GM12874 (cell line): ENCODE results near the gene ABHD12B.

ENCODE experiments used
- TF ChIP-seq, protein P1 (sequence below): IDR thresholded peaks from 2 replicates; pipeline ENCODE4 v1.5.1; 2011; ENCODE audit warnings: low read depth, mild to moderate bottlenecking, control low read depth, low read length, moderate library complexity; ENCODE audit not compliant: insufficient read depth

The ABHD12B gene

DNA sequence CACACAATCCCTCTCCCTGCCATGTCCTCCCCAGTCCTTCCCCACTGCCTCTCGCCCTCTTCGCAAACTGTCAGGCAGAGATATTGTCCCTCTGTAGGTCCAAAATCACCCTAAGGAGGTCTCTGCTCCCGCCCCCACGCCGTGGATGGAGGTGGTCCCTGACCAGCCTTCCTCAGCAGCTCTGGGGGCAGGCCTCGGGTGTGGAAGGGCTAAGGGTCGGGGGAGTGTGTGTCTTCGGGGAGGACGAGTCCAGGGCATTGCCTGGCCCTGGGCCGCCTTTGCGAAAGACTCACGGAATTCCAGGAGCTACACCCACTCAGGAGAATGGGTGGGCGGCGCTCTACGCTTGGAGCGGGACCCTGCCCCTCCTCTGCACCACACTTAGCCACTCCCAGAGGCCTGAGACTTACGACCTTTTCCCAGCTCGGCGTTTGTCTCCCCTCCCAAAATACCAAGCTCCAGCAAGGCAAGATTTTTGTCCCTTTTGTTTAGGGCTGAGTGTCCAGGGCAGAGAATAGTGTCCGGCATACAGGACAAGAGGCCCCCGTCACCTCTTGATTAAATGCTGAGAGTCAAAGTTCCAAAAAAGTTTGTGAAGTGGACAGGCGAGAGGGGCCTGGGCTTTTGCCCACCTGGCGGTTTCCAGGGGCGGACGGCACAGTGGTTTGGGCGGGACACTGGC is 71.5 kb downstream of the ABHD12B start:
- TF ChIP-seq, protein P1, sequence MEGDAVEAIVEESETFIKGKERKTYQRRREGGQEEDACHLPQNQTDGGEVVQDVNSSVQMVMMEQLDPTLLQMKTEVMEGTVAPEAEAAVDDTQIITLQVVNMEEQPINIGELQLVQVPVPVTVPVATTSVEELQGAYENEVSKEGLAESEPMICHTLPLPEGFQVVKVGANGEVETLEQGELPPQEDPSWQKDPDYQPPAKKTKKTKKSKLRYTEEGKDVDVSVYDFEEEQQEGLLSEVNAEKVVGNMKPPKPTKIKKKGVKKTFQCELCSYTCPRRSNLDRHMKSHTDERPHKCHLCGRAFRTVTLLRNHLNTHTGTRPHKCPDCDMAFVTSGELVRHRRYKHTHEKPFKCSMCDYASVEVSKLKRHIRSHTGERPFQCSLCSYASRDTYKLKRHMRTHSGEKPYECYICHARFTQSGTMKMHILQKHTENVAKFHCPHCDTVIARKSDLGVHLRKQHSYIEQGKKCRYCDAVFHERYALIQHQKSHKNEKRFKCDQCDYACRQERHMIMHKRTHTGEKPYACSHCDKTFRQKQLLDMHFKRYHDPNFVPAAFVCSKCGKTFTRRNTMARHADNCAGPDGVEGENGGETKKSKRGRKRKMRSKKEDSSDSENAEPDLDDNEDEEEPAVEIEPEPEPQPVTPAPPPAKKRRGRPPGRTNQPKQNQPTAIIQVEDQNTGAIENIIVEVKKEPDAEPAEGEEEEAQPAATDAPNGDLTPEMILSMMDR: no peak

DNA sequence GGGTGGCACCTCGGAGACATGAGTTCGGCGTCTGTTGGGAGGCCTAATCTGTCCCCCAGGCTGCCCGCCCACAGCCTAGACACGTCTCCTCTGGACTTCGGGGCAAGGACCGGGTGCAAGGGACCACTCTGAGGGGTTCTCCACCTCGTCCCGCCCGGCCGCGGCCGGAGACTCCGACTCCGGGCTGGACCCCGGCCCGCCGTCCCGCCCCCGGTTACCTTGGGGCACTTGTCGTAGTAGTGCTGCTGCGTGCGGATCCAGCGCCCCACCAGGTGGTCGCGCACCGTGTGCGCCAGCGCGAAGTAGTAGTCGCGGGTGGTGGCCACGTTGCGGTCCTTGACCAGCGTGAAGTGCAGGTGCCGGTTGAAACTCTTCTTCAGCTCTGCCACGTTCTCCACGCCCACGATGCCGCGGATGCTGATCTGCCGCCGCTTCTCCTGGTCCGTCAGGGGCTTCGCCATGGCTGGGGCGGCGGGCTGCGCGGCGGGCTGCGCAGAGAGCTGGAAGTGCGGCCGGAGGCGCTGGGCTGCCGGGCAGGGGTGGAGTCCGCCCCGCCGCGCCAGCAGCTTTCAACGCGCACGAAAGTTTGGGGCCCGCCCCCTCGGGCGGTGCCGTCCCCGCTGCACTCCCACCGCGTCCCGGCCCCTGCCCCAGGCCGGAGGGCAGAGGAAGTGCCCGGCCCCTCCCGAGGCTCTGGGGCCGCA is 72.2 kb downstream of the ABHD12B start, which contains the start of gene PYGL:
TSS of gene PYGL (minus strand) at position 541 of the 704 bp plus-strand sequence. CDS start at position 461, 80 bp downstream.
- TF ChIP-seq, protein P1: no peak

DNA sequence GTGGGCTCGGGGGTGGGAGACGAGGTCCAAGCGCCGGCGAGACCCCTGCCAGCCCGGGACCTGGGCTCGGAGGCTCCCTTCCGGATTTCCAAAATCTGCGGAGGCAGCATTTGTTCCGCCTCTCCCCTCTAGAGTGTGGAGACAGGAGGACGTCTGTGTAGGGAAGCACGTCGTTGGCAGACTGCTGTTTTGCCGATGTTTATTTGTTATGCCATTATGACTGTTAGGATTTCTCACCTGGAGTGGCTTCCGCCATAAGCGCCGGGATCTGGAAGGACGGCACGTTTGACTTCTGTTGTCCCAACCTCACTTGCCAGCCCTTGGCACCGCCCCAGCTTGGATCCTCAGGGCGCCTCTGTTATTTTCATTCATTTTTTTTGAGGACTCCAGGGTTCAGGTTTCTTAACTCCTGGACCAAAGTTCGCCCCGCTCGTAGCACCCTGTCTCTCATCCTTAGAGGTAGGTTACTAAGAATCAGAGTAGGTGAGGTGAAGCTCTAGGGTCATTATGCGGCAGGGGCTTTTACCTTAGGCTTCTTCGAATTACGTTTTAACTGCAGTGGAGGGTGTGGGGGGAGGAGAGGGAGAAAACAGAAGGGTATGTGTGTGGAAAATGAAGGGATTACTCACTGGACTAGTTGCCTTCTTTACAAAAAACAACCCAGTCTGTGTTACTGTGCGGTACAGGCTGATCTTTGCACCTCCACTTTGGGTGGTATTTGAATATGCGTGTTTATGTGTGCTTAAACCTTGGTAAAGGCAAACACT is 73.0 kb downstream of the ABHD12B start:
- TF ChIP-seq, protein P1: no peak

DNA sequence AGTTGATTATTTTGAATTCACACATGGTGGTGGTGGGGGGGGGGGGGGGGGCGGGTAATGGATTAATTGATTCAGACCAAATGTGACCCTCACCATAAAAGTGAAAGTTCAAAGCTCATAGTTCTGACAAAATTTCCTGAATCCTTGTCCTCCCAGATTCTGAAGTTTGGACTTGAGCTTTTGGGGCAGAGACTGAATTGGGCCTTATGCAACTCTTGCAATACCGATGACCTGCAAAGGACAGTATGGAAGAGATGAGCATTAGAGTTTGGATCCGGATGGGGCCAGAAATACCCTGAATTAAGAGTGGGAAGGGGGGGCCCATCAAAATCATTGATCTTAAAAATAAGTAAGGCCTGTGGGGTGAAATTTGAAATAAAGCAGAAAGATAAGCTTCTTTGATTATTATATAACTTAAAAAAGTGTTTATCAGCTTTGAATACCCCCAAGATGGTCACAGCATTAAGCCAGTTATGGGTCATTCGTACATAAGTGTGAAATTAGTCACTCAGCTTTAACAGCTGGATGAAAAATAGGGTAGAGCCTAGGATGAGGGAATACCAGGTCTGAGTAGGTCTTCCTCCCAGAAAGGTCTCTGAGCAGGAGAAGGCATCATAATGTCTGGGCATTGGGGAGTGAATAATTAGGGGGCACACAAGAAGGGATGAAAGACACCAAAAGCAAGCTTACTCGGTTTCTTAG is 74.5 kb downstream of the ABHD12B start:
- TF ChIP-seq, protein P1: no peak

DNA sequence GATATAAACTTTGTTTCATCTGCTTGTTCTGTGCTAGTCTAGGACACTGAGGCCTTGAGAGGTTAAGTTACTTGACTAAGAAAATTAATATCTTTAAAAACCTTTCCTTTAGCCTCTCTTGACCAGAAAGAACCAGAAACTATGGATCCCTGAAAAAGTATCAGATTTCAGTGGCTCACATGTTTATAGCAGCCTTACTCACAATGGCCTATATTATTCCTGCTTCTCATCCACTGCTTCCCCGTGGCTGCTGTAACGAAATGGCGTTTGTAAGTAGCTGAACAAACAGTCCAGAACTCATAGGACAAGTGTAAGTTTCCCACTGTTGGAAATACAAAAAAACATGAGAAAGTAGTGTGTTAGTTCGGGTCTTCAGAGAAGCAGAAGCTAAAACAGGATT is 75.6 kb downstream of the ABHD12B start:
- TF ChIP-seq, protein P1: no peak

DNA sequence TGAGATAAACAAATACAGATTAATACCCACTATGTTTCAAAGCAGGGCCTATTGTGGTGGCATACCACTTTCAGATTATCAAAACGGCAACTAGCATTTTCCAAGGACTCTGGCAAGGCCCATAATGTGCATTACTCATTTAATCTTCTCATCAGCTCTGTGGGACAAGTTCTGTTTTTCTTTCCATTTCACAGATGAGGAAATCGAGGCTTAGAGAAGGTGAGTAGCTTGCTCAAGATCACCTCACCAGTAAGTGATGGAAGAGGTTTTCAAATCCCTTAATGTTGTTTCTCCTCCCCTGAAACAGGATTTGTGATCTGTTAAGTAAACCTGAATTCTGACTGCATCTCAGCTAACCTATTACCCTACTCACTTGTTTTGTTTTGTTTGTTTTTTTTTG is 76.4 kb downstream of the ABHD12B start:
- TF ChIP-seq, protein P1: no peak
